ENCODE data around the gene MAP4K3. TPM values are rescaled to one million over a fixed set of nuclear protein-coding genes. Genes with fewer than 3 reads are reported as not detected.

MAP4K3 gene
- total RNA-seq, 1 donor from 2014 or later = 59.2 TPM

Small RNAs within 50 kb of the gene (small RNA-seq; reads per million reads assigned to genes)
- gene RF00272 (ENCODE audit: low replicate concordance) = not detected

Other genes starting within 250 kb of the MAP4K3 start
- gene CDKL4, start 193.3 kb downstream of the MAP4K3 start, total RNA-seq = 2.3 TPM
- 3.2 TPM for gene TMEM178A, start 228.6 kb upstream of the MAP4K3 start, total RNA-seq

Measured in skin of body (tissue), 2 donors.